GM19023 (cell line): Measurements from ENCODE around the gene PACSIN1.

ENCODE experiments used
- ATAC-seq: cut with Tn5 transposase; IDR thresholded peaks from one replicate; pipeline ENCODE4 v1.9.1; 2021; ENCODE audit warnings: mild to moderate bottlenecking, moderate library complexity; ENCODE audit not compliant: unreplicated experiment

PACSIN1 gene

DNA sequence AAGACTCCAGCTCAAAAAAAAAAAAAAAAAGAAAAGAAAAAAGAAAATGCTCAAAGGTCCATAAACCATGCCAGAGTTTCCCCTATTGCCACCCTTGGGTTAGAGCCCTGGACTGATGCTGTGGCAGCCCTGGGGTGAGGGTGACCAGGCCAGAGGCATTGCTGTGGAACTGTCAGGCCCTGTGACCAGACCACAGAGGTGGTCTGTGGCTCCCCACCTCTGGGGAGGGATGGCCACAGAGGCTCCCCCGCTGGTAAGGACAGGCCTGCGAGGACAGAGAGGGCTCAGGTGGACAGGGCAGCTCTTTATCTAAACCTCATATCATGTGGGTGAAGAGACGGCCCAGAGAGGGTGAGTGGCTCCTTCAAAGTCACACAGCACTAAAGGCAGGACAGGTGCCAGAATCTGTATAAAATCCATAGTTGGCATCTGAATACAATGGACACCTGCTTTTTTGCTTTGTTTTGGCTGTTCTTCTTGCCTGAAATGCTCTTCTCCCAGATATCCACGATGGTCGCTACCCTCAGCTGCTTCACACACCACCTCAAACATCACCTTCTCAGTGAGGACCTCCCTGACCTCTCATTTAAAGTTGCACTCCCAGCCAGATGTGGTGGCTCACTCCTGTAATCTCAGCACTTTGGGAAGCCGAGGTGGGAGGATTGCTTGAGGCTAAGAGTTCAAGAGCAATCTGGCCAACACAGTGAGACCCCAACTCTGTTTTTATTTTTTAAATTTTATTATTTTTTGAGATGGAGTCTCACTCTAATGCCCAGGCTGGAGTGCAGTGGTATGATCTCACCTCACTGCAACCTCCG lies 112.8 kb downstream of the PACSIN1 start:
- ATAC-seq, result no peak

GRCh38 chr6:34580707-34581560 lies 115.1 kb downstream of the PACSIN1 start:
- no peak for ATAC-seq

GRCh38 chr6:34581561-34581920 lies 115.7 kb downstream of the PACSIN1 start:
- no peak for ATAC-seq

DNA sequence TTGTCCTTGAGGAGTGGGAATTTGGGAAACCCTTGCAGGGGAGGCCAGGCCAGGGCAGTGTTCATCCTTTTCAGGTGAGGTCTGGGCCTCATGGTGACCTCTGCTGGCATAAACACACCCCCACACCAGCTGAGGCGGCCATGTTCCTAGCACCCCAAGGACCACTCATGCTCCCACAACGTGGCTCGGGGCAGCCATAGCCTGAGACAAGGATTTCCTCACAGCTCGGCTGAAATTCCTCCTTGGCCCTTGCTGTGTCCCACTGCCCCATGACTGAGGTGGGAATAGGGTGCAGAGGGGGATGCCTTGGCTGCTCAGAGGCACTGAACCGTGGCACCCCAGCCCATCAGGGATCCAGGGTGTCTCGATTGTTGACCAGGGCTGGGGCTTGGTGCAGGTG lies 117.6 kb downstream of the PACSIN1 start:
- ATAC-seq, result no peak

- ATAC-seq, result no peak
These were observed 118.2 kb downstream of the PACSIN1 start for GRCh38 chr6:34583861-34584604.

DNA sequence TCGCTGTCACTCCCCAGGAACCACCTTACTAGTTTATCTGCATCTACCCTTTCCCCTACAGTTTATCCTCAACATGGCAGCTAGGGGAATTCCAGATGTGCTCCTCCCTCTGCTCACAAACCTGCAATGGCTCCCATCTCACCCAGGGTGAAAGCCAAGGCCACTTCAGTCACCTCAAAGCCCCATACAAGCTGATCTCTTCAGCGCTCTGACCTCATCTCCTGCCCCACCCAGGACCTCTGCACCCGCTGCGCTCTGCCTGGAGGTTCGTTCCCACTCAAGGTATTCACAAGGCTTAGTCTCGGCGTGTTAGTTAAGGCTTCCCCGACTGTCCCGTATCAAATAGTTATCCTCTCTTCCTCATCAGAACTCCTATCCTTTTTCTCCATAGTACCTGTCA lies 118.8 kb downstream of the PACSIN1 start:
- ATAC-seq, result no peak
